Chondrocyte (in vitro differentiated cells): ENCODE data around the gene C6orf15. TPM values are rescaled to one million over a fixed set of nuclear protein-coding genes. Genes with fewer than 3 reads are reported as not detected.

ENCODE experiments used
- DNase-seq: peaks from one replicate; pipeline ENCODE4 v3.0.0; 2021; ENCODE audit warnings: mixed read lengths, low spot score
- H3K27ac Mint-ChIP-seq: one replicate; pipeline ENCODE4 v1.8.0; 2021; ENCODE audit warnings: mild to moderate bottlenecking, moderate library complexity, mixed read lengths; ENCODE audit not compliant: unreplicated experiment
- H3K27me3 Mint-ChIP-seq: 2 replicates; pipeline ENCODE4 v1.8.0; 2021; ENCODE audit warnings: low read depth, mixed read lengths
- H3K36me3 Mint-ChIP-seq: 2 replicates; pipeline ENCODE4 v1.8.0; 2021; ENCODE audit warnings: low read depth, mixed read lengths
- H3K4me1 Mint-ChIP-seq: 2 replicates; pipeline ENCODE4 v1.8.0; 2021; ENCODE audit warnings: low read depth, mild to moderate bottlenecking, mixed read lengths
- H3K4me3 Mint-ChIP-seq: one replicate; pipeline ENCODE4 v1.8.0; 2021; ENCODE audit warnings: mild to moderate bottlenecking, moderate library complexity, mixed read lengths; ENCODE audit not compliant: unreplicated experiment
- H3K9me3 Mint-ChIP-seq: 2 replicates; pipeline ENCODE4 v1.8.0; 2021; ENCODE audit warnings: low read depth, mixed read lengths
- total RNA-seq: library from RNA; stranded (reverse); gene quantifications from 3 replicates; pipeline ENCODE4 v1.2.1, GENCODE V29; 2021
- TF ChIP-seq, protein P1 (sequence below): fragments of 200-600 bp; sonication (generic); IDR thresholded peaks from 2 replicates; pipeline ENCODE4 v1.5.0; 2021; ENCODE audit warnings: antibody characterized with exemption, mild to moderate bottlenecking, moderate library complexity

The C6orf15 gene
- total RNA-seq, 1 donor from 2014 or later = 0.37 TPM

DNA sequence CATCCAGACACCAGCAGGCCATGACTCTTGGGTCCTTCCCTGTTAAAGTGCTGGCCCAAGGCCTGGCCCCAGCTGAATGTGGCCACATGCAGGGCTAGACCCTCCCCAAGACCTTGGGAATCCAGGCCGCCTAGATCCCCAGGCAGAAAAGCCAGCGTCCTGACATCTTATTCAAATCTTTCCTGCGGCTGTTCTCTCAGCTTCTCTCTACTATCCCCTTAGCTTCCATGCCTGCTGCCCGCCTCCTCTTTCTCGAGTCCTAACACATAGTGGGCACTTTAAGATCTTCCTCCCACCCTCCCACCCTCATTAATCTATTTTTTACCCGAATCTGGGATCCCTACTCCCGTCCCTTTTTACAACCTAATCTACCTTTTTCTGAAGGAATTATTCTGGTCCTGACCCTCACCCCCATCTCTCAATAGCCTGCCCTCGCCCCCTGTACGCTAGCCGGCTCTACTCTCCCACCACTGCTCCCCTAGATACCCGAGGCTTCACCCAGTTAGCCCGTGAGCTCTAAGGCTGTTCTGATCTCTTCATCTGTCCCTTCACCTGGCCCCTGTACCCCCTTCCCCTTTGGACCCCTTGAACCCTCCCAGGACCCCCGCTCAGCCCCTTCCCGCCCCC, 45.3 kb upstream of the C6orf15 start, which contains the start of gene CCHCR1:
CCHCR1 (minus strand) TSS at position 290 of the 627 bp plus-strand sequence; CDS start at position 88, 202 bp downstream.
- no peak for DNase-seq
- H3K27ac Mint-ChIP-seq = peak within 1 kb of the TSS; percentile 90
- TF ChIP-seq, protein P1, sequence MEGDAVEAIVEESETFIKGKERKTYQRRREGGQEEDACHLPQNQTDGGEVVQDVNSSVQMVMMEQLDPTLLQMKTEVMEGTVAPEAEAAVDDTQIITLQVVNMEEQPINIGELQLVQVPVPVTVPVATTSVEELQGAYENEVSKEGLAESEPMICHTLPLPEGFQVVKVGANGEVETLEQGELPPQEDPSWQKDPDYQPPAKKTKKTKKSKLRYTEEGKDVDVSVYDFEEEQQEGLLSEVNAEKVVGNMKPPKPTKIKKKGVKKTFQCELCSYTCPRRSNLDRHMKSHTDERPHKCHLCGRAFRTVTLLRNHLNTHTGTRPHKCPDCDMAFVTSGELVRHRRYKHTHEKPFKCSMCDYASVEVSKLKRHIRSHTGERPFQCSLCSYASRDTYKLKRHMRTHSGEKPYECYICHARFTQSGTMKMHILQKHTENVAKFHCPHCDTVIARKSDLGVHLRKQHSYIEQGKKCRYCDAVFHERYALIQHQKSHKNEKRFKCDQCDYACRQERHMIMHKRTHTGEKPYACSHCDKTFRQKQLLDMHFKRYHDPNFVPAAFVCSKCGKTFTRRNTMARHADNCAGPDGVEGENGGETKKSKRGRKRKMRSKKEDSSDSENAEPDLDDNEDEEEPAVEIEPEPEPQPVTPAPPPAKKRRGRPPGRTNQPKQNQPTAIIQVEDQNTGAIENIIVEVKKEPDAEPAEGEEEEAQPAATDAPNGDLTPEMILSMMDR = no peak
- H3K4me1 Mint-ChIP-seq = peaks cover 26% of the 10 kb centered on the region
- no peaks in the 10 kb centered on the region for H3K9me3 Mint-ChIP-seq
- peak within 1 kb of the TSS; percentile 89 for H3K4me3 Mint-ChIP-seq
- H3K36me3 Mint-ChIP-seq = peaks cover 1% of the 10 kb centered on the region
- H3K27me3 Mint-ChIP-seq = no peaks in the 10 kb centered on the region

DNA sequence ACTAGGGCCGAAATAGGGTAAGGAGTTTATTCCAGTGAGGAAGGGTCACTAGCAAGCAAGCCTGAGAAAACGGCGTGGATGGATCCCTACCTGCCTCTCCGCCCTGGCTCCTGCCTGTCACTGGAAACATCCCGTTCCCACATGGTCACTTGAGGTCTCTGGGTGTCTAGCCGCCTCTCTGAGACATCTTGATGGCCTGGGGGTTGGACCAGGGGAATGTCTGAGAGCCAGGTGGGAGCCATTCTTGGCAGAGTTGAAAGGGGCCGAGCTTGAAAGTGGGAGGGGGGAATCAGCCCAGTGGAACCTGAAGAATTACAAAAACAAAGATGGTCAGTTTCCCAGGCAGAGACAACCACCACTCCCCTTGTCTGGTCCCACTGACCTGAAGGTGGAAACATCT, 44.3 kb upstream of the C6orf15 start:
- Mint-ChIP-seq H3K27me3 (no peaks in the 10 kb centered on the region), H3K4me1 (peaks cover 26% of the 10 kb centered on the region), H3K9me3 (no peaks in the 10 kb centered on the region), H3K27ac (no peak overlapping the region), H3K4me3 (no peak overlapping the region), H3K36me3 (peaks cover 1% of the 10 kb centered on the region)
- TF ChIP-seq, protein P1 = no peak
- no peak for DNase-seq

DNA sequence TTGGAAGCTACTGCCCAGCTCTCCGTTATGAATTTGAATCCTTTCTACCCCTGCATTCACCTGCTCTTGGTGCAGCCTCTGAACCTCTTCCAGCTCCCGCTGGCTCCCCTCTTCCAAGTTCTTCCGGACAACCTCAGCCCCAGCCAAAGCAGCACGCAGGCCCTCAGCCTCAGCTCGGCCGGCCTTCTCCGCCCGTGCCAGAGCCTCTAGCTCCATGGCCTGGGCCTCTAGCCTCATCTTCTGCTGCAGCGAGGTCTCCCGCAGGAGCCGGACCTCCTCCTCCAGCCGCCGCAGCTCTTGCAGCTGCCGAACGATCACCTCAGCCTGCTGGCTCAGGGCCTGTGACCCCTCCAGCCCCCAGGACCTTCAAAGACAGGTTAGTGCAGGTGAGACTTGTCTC, 42.1 kb upstream of the C6orf15 start:
- H3K36me3 Mint-ChIP-seq = peaks cover 1% of the 10 kb centered on the region
- H3K27ac Mint-ChIP-seq = no peak overlapping the region
- TF ChIP-seq, protein P1 = no peak
- peaks cover 20% of the 10 kb centered on the region for H3K4me1 Mint-ChIP-seq
- no peak for DNase-seq
- H3K4me3 Mint-ChIP-seq = no peak overlapping the region
- no peaks in the 10 kb centered on the region for H3K27me3 Mint-ChIP-seq
- no peaks in the 10 kb centered on the region for H3K9me3 Mint-ChIP-seq

DNA sequence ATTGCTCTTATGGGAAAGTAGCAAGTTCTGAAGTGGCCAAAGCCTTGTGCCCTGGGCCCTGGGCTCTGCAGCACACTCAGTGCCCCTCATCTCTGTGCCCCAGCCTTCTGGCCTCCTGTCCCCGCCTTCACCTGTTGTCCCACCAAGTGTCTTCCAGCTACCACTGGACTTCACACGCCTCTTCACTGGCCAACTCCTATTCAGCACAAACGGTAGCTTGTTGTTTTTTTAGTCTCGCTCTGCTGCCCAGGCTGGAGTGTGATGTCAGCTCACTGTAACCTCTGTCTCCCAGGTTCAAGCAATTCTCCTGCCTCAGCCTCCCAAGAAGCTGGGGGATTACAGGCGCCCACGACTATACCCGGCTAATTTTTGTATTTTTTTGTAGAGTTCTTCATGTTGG, 40.4 kb upstream of the C6orf15 start:
- peaks cover 1% of the 10 kb centered on the region for H3K36me3 Mint-ChIP-seq
- TF ChIP-seq, protein P1 = no peak
- no peak overlapping the region for H3K27ac Mint-ChIP-seq
- no peak for DNase-seq
- no peaks in the 10 kb centered on the region for H3K27me3 Mint-ChIP-seq
- peaks cover 9% of the 10 kb centered on the region for H3K4me1 Mint-ChIP-seq
- no peak overlapping the region for H3K4me3 Mint-ChIP-seq
- H3K9me3 Mint-ChIP-seq = no peaks in the 10 kb centered on the region

DNA sequence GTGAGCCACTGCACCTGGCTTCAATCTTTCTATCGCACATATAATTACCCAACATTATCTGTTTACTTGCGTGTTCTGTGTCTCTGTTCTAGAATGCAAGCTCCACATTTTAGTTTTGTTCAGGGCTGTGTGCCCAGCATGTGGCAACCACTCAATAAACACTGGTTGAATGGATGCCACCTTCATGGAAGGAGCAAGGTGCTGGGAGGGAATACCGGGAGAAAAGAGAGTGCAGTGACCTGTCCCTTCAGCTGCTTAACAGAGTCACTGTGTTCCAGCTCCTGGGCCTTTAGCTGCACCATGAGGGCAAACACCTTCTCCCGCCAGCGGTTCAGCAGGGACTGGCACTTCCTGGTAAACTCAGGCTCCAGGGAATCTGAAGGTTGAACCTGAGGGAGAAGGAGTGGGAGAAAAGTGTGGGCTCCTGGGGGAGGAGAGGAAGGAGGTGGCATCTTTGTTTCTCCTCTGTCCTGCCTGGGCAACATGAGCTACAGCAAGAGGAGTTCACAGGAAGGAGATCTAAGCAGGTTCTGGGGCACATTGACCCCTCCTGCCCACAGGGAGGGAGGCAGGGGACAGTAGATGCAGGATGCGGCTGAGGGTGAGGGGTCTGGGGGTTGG, 37.6 kb upstream of the C6orf15 start:
- H3K27me3 Mint-ChIP-seq = no peaks in the 10 kb centered on the region
- DNase-seq = no peak
- H3K9me3 Mint-ChIP-seq = no peaks in the 10 kb centered on the region
- no peak overlapping the region for H3K4me3 Mint-ChIP-seq
- H3K27ac Mint-ChIP-seq = no peak overlapping the region
- TF ChIP-seq, protein P1 = no peak
- H3K4me1 Mint-ChIP-seq = no peaks in the 10 kb centered on the region
- peaks cover 4% of the 10 kb centered on the region for H3K36me3 Mint-ChIP-seq
